Left ventricle myocardium superior (tissue), 1 donor: ENCODE results near the gene POLA2. TPM values are rescaled to one million over a fixed set of nuclear protein-coding genes. Genes with fewer than 3 reads are reported as not detected.

Source experiments
- ATAC-seq: fragments of 200-7000 bp; cut with Tn5 transposase; one replicate; pipeline ENCODE4 v1.9.1; 2020; ENCODE audit warnings: mild to moderate bottlenecking, moderate library complexity
- DNase-seq: peaks from one replicate; pipeline ENCODE4 v3.0.0-alpha.2; 2020
- intact Hi-C: fragments of 100-400 bp; cut with micrococcal nuclease; formaldehyde crosslinking; loops from one replicate; pipeline ENCODE4 v1.11.0; 2022
- long read RNA-seq: library from polyadenylated mRNA; unstranded; transcript quantifications from one replicate; pipeline ENCODE4 v2.0.0, GENCODE V29; 2021
- total RNA-seq: library from RNA; stranded (reverse); fragmentation: NEBNext Ultra II Directional; extraction: Animal tissue kit (Norgen Biotek cat#: 25700); gene quantifications from one replicate; pipeline ENCODE4 v1.2.1, GENCODE V29; 2021
- donor health status: DM: no; HTN: yes; CAD: no; lungs with severe emphysema.

Gene POLA2, protein sequence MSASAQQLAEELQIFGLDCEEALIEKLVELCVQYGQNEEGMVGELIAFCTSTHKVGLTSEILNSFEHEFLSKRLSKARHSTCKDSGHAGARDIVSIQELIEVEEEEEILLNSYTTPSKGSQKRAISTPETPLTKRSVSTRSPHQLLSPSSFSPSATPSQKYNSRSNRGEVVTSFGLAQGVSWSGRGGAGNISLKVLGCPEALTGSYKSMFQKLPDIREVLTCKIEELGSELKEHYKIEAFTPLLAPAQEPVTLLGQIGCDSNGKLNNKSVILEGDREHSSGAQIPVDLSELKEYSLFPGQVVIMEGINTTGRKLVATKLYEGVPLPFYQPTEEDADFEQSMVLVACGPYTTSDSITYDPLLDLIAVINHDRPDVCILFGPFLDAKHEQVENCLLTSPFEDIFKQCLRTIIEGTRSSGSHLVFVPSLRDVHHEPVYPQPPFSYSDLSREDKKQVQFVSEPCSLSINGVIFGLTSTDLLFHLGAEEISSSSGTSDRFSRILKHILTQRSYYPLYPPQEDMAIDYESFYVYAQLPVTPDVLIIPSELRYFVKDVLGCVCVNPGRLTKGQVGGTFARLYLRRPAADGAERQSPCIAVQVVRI
- 3.5 TPM for total RNA-seq
- long read RNA-seq, partial matches to known transcripts = 2 of 4 reads
- long read RNA-seq, other reads (novel, unspliced or antisense) = 0 of 4 reads

DNA sequence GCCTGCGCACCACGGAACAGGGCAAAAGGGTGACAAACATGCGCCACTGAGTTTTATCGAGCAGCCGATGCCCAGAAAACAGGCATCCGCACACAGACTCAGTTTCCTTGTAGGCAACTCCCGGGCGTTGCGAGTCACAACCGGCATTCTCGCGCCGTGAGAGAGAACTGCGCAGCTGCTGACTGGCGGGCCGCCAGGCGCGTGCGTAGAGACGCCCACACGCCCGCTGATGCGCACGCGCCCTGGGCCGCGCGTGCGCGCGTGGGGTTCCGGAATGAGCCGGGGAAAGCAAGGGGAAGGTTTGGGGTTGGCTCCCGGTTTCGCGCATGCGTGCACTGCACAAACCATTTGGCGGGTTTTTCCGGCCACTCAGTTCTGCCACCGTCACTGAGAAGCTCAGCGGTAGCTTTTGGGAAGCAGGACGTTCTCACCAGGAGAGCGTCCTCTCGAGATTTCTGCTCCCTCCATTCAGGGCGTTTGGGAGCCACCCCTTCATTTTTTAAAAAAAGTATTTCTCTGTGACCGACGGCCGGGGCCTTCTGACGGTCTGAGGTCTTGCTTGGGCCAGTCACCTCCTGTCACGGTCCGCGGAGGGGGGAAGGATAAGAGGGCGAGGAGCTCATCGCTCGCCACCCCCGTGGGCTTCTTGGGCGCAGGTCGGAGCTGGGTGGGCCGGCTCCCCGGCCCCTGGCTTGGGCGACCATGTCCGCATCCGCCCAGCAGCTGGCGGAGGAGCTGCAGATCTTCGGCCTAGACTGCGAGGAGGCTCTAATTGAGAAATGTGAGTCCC is at the start of gene POLA2:
TSS of gene POLA2 (plus strand) at position 372 of the 790 bp plus-strand sequence. CDS start at position 703, 331 bp downstream.
- intact Hi-C loops = no loop called here
- ATAC-seq (peak; percentile 97), DNase-seq (peak; percentile 98)

GRCh38 chr11:65212226-65212801 is 49.4 kb upstream of the POLA2 start:
- DNase-seq (no peak), ATAC-seq (peak; percentile 9)
- intact Hi-C loops = no loop called here

DNA sequence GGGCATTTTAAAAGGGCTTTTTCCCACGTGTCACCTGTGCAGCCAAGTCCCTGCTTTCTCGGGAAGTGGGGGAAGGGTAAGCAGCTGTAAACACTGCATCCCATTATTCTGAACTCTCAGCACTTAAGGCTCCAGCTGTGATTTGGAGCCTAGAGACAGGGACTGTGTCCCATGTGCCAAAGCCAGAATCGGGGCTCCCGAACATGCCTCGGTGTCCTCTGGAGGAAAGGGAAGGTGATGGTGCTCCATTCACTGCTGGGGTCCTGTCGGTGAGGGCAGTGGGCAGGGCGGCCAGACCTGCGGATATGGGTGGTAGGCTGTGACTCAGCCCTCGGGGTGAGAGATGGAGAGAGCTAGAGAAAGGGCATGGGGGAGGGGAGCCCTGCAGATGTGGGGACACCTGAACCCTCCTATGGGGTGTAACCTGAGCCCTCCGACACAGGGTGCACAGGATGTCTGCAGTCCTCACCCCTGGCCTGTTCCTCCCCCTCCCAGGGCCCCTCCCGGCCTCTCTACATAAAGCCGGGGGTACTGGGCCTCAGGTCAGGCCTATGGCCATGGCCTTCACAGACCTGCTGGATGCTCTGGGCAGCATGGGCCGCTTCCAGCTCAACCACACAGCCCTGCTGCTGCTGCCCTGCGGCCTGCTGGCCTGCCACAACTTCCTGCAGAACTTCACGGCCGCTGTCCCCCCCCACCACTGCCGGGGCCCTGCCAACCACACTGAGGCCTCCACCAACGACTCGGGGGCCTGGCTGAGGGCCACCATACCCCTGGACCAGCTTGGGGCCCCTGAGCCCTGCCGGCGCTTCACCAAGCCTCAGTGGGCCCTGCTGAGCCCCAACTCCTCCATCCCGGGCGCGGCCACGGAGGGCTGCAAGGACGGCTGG is 48.2 kb upstream of the POLA2 start:
- ATAC-seq (no peak), DNase-seq (no peak)
- intact Hi-C loops = no loop called here

- ATAC-seq = no peak
- intact Hi-C loops = no loop called here
- DNase-seq = no peak
Observed at GRCh38 chr11:65214212-65214845, 47.4 kb upstream of the POLA2 start.

GRCh38 chr11:65215441-65216076 is 46.2 kb upstream of the POLA2 start:
- intact Hi-C loops = no loop called here
- DNase-seq (no peak), ATAC-seq (no peak)

GRCh38 chr11:65216830-65217229 is 44.9 kb upstream of the POLA2 start:
- intact Hi-C loops = no loop called here
- DNase-seq = no peak
- ATAC-seq = no peak

DNA sequence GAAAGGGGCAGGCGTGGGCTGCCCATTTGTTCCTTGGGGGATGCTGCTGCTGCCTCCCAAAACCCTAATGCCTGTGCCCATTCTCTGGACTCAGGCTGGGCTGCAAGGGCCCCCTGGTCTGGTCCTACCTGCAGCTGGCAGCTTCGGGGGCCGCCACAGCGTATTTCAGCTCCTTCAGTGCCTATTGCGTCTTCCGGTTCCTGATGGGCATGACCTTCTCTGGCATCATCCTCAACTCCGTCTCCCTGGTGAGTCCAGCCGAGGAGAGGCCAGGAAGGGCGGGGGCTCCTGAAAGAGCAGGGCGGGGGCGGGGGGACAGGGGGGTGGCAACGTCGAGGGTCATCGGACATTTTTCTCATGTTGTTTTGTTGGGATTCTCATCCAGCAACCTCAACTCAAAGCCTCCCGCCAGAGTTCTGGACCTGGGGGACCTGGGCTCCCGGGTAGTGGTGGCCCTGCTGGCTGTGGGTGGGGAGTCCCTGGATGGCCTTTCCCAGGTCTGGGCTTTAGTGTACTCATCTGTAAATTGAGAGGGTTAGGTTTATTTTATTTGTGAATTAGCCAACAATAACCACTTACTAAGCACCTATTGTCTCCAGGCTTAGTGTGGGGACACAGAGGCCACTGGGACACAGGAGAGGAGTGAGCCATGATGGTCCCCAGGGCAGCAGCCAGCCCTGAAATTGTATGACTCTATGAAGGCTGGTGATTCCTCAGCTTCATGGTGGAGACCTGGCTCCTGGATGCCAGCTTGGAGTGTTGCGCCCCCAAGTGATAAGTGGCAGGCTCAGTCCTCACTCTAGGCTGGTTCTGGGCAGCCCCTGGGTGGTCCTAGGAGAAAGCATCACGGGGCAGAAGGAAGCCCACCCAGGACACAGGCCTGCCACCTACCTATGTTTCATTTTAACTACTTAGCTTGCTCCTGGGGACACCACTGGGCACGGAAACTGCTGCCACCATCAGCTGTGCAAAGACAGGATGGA is 44.0 kb upstream of the POLA2 start:
- DNase-seq (no peak), ATAC-seq (no peak)
- intact Hi-C loops = no loop called here

DNA sequence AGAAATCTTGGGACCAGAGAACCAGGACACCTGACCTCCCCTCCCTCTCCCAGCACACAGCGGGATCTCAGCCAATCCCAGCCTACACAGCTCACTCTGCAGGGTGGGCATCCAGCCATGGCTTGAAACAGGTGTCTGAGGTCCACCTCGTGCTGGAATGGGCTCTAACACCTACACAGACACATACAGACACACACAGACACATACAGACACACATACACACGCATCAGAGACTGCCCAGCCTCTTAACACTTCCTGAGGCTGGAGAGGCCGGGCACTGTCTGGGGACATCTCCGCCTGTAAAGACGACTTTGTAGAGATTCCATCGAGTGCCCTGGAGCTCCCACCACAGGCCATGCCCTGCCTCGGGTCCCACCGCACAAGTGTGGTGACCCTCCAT is 43.3 kb upstream of the POLA2 start:
- no peak for DNase-seq
- no peak for ATAC-seq
- intact Hi-C loops = no loop called here

- intact Hi-C loops = no loop called here
- DNase-seq (no peak), ATAC-seq (peak; percentile 48)
Observed at GRCh38 chr11:65219930-65220213, 41.9 kb upstream of the POLA2 start.

DNA sequence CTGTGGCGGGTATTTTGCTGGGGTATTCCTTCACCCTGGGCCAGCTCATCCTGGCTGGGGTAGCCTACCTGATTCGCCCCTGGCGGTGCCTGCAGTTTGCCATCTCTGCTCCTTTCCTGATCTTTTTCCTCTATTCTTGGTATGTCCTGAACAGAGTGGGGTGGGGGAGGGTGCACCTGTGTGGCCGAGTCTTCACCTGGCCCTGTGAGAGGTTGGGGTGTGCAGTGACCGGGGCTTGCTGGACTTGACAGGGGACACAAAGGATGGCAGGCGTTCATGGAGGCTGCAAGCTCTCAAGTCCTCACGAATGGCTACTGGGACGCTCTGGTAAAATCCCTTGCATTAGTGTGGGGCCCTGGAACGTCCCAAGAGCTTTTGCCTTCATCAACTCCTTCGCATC is 40.7 kb upstream of the POLA2 start:
- ATAC-seq (no peak), DNase-seq (no peak)
- intact Hi-C loops = no loop called here

GRCh38 chr11:65223011-65223410 is 38.8 kb upstream of the POLA2 start:
- intact Hi-C loops = no loop called here
- ATAC-seq (no peak), DNase-seq (no peak)

DNA sequence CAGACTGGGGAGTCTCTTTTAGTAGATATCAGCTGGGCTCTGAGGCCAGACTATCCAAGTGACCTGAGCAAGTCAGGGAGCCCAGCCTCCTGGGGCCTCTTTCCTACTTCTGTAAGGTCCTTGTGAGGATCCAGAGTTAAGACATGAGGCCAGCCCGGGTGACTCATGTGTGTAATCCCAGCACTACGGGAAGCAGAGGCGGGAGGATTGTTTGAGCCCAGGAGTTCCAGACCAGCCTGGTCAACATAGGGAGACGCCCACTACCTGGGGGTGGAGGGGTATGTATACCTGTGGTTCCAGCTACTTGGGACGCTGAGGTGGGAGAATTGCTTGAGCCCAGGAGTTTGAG is 36.9 kb upstream of the POLA2 start:
- ATAC-seq (peak; percentile 71), DNase-seq (peak; percentile 48)
- intact Hi-C loops = no loop called here

DNA sequence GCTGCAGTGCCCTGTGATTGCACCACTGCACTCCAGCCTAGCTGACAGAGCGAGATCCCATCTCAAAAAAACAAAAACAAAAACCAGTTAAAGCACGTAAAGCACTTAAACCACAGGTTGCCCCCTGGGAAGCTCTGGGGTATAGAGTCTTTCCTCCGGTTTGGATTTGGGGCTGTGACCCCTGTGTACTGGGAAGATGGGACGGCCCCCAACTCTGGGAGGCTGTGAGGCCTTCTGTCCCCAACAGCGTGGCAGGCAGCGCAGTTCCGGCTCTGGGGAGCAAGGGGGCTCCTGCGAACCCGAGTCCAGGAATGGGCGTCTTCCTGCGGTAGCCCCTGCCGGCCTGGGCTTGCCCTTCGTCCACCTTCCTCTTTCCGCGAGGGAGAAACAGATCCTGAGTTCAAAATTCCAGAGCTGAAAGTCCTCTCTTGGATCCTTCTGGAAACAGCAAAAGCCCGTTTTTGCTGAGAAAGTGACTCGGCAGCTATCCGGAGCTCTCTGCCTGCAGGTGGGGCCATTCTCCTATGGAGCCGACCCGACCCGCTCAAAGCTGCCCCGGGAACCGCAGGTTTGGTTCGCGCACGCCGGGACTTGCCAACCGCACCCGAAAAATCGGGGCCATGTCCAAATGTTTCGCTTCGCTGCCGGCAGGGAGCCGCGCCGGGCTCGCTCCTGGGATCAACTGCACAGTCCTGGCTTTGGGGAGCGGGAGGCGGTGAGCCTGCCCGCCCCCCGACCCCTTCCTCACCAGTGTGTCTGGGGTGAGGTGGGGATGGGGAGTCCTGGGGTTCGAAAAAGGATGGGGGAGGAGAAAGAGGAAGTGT is 36.3 kb upstream of the POLA2 start:
- DNase-seq (peak; percentile 73), ATAC-seq (peak; percentile 88)
- intact Hi-C loops = no loop called here

GRCh38 chr11:65226103-65226442 is 35.7 kb upstream of the POLA2 start:
- DNase-seq = no peak
- no peak for ATAC-seq
- intact Hi-C loops = no loop called here

DNA sequence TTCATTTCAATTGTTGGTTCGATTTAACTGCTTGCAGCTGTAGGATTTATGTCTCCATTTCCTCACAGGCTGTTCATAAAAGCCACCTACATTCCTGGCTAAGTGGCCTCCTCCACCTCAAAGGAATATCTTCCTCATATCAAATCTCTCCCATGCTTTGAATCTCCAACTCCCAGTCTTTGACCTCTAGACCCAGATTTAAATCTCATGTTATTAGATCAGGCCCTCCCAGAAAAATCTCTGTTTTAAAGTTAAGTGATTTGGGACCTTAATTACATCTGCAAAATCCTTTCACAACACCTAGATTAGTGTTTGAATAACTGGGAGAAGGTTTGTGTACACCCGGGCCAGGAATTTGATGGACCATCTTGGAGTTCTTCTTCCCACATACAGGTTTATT is 33.9 kb upstream of the POLA2 start:
- ATAC-seq (no peak), DNase-seq (no peak)
- intact Hi-C loops = no loop called here
